H9 (cell line): ENCODE measurements around the gene PCSK6. TPM values are rescaled to one million over a fixed set of nuclear protein-coding genes. Genes with fewer than 3 reads are reported as not detected.

Experiments
- DNase-seq: peaks from one replicate; pipeline ENCODE4 v3.0.0-alpha.2; 2017
- H2AFZ ChIP-seq: one replicate; pipeline ENCODE4 v1.6.1; 2013; ENCODE audit warnings: mild to moderate bottlenecking, low read length, control low read depth, moderate library complexity
- H2AK5ac ChIP-seq: 2 replicates; pipeline ENCODE4 v1.6.1; 2013; ENCODE audit warnings: low read length, control low read depth, mixed read lengths; ENCODE audit not compliant: insufficient read length
- H2BK120ac ChIP-seq: one replicate; pipeline ENCODE4 v1.6.1; 2013; ENCODE audit warnings: low read depth, mild to moderate bottlenecking, low read length, control low read depth, inconsistent platforms; ENCODE audit not compliant: poor library complexity, severe bottlenecking
- H2BK12ac ChIP-seq: 2 replicates; pipeline ENCODE4 v1.6.1; 2013; ENCODE audit warnings: low read length, control low read depth, mixed read lengths, low read depth; ENCODE audit not compliant: insufficient read length
- H2BK15ac ChIP-seq: 2 replicates; pipeline ENCODE4 v1.6.1; 2013; ENCODE audit warnings: low read depth, low read length, control low read depth
- H2BK20ac ChIP-seq: one replicate; pipeline ENCODE4 v1.6.1; 2013; ENCODE audit warnings: low read depth, mild to moderate bottlenecking, low read length, control low read depth, inconsistent platforms; ENCODE audit not compliant: poor library complexity, severe bottlenecking
- H2BK5ac ChIP-seq: 2 replicates; pipeline ENCODE4 v1.6.1; 2013; ENCODE audit warnings: low read length, control low read depth, mixed read lengths; ENCODE audit not compliant: insufficient read length
- H3K14ac ChIP-seq: 2 replicates; pipeline ENCODE4 v1.6.1; 2013; ENCODE audit warnings: low read length, control low read depth; ENCODE audit not compliant: insufficient read depth
- H3K18ac ChIP-seq: 2 replicates; pipeline ENCODE4 v1.6.1; 2013; ENCODE audit warnings: low read depth, mild to moderate bottlenecking, mixed read lengths, low read length, control low read depth; ENCODE audit not compliant: insufficient read length
- H3K23ac ChIP-seq: 2 replicates; pipeline ENCODE4 v1.6.1; 2013; ENCODE audit warnings: low read length, control low read depth, mixed read lengths, low read depth; ENCODE audit not compliant: insufficient read length
- H3K23me2 ChIP-seq: 2 replicates; pipeline ENCODE4 v1.6.1; 2013; ENCODE audit warnings: low read depth, mild to moderate bottlenecking, mixed read lengths, low read length, control low read depth; ENCODE audit not compliant: insufficient read length, poor library complexity, severe bottlenecking
- H3K27ac ChIP-seq: 2 replicates; pipeline ENCODE4 v1.5.1; 2013; ENCODE audit warnings: low read length, control low read depth, mixed read lengths, low read depth; ENCODE audit not compliant: insufficient read length
- H3K27me3 ChIP-seq: 2 replicates; pipeline ENCODE4 v1.6.1; 2013; ENCODE audit warnings: low read length, control low read depth, inconsistent platforms; ENCODE audit not compliant: insufficient read depth
- H3K4ac ChIP-seq: 2 replicates; pipeline ENCODE4 v1.6.1; 2013; ENCODE audit warnings: low read depth, mild to moderate bottlenecking, control low read depth, inconsistent platforms, low read length, moderate library complexity
- H3K4me1 ChIP-seq: 2 replicates; pipeline ENCODE4 v1.6.1; 2013; ENCODE audit warnings: low read length, control low read depth, inconsistent platforms; ENCODE audit not compliant: insufficient read depth
- H3K4me2 ChIP-seq: 2 replicates; pipeline ENCODE4 v1.6.1; 2013; ENCODE audit warnings: low read length, control low read depth, mixed read lengths; ENCODE audit not compliant: insufficient read length, insufficient read depth
- H3K56ac ChIP-seq: 2 replicates; pipeline ENCODE4 v1.6.1; 2013; ENCODE audit warnings: low read depth, mild to moderate bottlenecking, mixed read lengths, low read length, control low read depth; ENCODE audit not compliant: insufficient read length
- H3K79me1 ChIP-seq: 2 replicates; pipeline ENCODE4 v1.6.1; 2013; ENCODE audit warnings: low read depth, mild to moderate bottlenecking, moderate library complexity, low read length, control low read depth, inconsistent platforms; ENCODE audit not compliant: insufficient read depth, poor library complexity, severe bottlenecking
- H3K79me2 ChIP-seq: 2 replicates; pipeline ENCODE4 v1.6.1; 2013; ENCODE audit warnings: low read length, control low read depth, inconsistent platforms; ENCODE audit not compliant: insufficient read depth
- H3K9ac ChIP-seq: 2 replicates; pipeline ENCODE4 v1.6.1; 2013; ENCODE audit warnings: low read length, control low read depth, mixed read lengths; ENCODE audit not compliant: insufficient read length; ENCODE audit errors: extremely low read depth
- H3K9me3 ChIP-seq: one replicate; pipeline ENCODE4 v1.6.1; 2013; ENCODE audit warnings: low read depth, low read length, inconsistent platforms; ENCODE audit not compliant: control insufficient read depth
- H3T11ph ChIP-seq: one replicate; pipeline ENCODE4 v1.6.1; 2013; ENCODE audit warnings: mild to moderate bottlenecking, low read length, control low read depth, inconsistent platforms
- H4K20me1 ChIP-seq: one replicate; pipeline ENCODE4 v1.6.1; 2013; ENCODE audit not compliant: control insufficient read depth, insufficient read length, insufficient read depth
- H4K5ac ChIP-seq: 2 replicates; pipeline ENCODE4 v1.6.1; 2013; ENCODE audit warnings: low read depth, mild to moderate bottlenecking, mixed read lengths, low read length, control low read depth; ENCODE audit not compliant: insufficient read length
- H4K8ac ChIP-seq: replicated peaks from 2 replicates; pipeline ENCODE4 v1.6.1; 2013; ENCODE audit warnings: low read length, control low read depth, mixed read lengths, low read depth; ENCODE audit not compliant: insufficient read length
- H4K91ac ChIP-seq: 2 replicates; pipeline ENCODE4 v1.6.1; 2013; ENCODE audit warnings: low read depth, mild to moderate bottlenecking, moderate library complexity, mixed read lengths, low read length, control low read depth; ENCODE audit not compliant: insufficient read length
- H3K27ac Mint-ChIP-seq, 3 experiments: 2 replicates in 2 of 3; 3 replicates in 1 of 3; pipeline ENCODE4 v1.8.0; 2020 to 2021; ENCODE audit warnings: mixed read lengths in 3 of 3, mild to moderate bottlenecking in 1 of 3, moderate library complexity in 1 of 3
- H3K27me3 Mint-ChIP-seq: 2 replicates; pipeline ENCODE4 v1.8.0; 2021; ENCODE audit warnings: low read depth, mild to moderate bottlenecking, moderate library complexity, mixed read lengths
- H3K36me3 Mint-ChIP-seq, 3 experiments: 2 replicates in 2 of 3; 3 replicates in 1 of 3; pipeline ENCODE4 v1.8.0; 2020 to 2021; ENCODE audit warnings: low read depth in 3 of 3, mixed read lengths in 3 of 3; ENCODE audit not compliant: insufficient read depth in 1 of 3
- H3K4me1 Mint-ChIP-seq, 2 experiments: 2 replicates each; pipeline ENCODE4 v1.8.0; 2020; ENCODE audit warnings: mixed read lengths in 2 of 2
- H3K4me3 Mint-ChIP-seq, 2 experiments: 2 replicates in 1 of 2; 3 replicates in 1 of 2; pipeline ENCODE4 v1.8.0; 2020 to 2021; ENCODE audit warnings: mild to moderate bottlenecking in 2 of 2, mixed read lengths in 2 of 2, moderate library complexity in 1 of 2
- H3K9me3 Mint-ChIP-seq, 2 experiments: 2 replicates in 1 of 2; 3 replicates in 1 of 2; pipeline ENCODE4 v1.8.0; 2020; ENCODE audit warnings: mild to moderate bottlenecking in 2 of 2, mixed read lengths in 2 of 2, moderate library complexity in 1 of 2
- CTCF ChIP-seq: fragments of 200-600 bp; sonication (generic); conservative IDR thresholded peaks from 3 replicates; pipeline ENCODE4 v1.8.0; 2021; ENCODE audit warnings: antibody characterized with exemption, mild to moderate bottlenecking
- WGBS: extraction: QIAGEN DNeasy Blood & Tissue Kit; methylation state at CpG from one replicate; pipeline ENCODE4 v1.1.7; 2013; ENCODE audit warnings: missing lambda C conversion rate, low lambda C conversion rate, mixed read lengths; ENCODE audit not compliant: insufficient read length; ENCODE audit errors: extremely low coverage; 5-methylcytosine and 5-hydroxymethylcytosine counted together
- total RNA-seq: library from RNA; stranded (reverse); gene quantifications from 2 replicates; pipeline ENCODE4 v1.2.1, GENCODE V29; 2021

The PCSK6 gene
- total RNA-seq, 1 experiment from 2014 or later = 4.0 TPM

- H3K4me1 ChIP-seq = no peaks in the 10 kb centered on the region
- Mint-ChIP-seq H3K9me3 (no peaks in the 10 kb centered on the region), H3K27me3 (peaks cover 36% of the 10 kb centered on the region), H3K4me1 (peaks cover 31 to 39% of the 10 kb centered on the region in 2 experiments), H3K4me3 (no peak overlapping the region), H3K27ac (no peak overlapping the region), H3K36me3 (no peaks in the 10 kb centered on the region)
- H3K79me1 ChIP-seq = no peaks in the 10 kb centered on the region
- no peak overlapping the region for H4K91ac ChIP-seq
- no peak overlapping the region for H3K4me2 ChIP-seq
- no CpG with 5 or more reads among the region's 11 CpGs for WGBS
- no peak overlapping the region for H2AK5ac ChIP-seq
- H3K79me2 ChIP-seq = no peaks in the 10 kb centered on the region
- no peaks in the 10 kb centered on the region for H3K23me2 ChIP-seq
- no peak overlapping the region for H2BK120ac ChIP-seq
- H3K27ac ChIP-seq = no peak overlapping the region
- no peak overlapping the region for H2BK20ac ChIP-seq
- H2BK12ac ChIP-seq = no peak overlapping the region
- H4K20me1 ChIP-seq = no peaks in the 10 kb centered on the region
- no peaks in the 10 kb centered on the region for H3K9me3 ChIP-seq
- no peak for TF ChIP-seq CTCF
- H3K14ac ChIP-seq = no peak overlapping the region; the same call in 1 of the 2 replicates
- H3K9ac ChIP-seq = no peak overlapping the region
- no peak overlapping the region for H3K23ac ChIP-seq
- H4K5ac ChIP-seq = no peak overlapping the region
- H2BK5ac ChIP-seq = no peak overlapping the region
- DNase-seq = no peak
- no peak overlapping the region for H4K8ac ChIP-seq
- no peak overlapping the region for H2AFZ ChIP-seq
- H2BK15ac ChIP-seq = no peak overlapping the region
- no peaks in the 10 kb centered on the region for H3K27me3 ChIP-seq
- H3K4ac ChIP-seq = no peak overlapping the region
- H3K56ac ChIP-seq = no peak overlapping the region
- no peak overlapping the region for H3T11ph ChIP-seq
- H3K18ac ChIP-seq = no peak overlapping the region
Measured at GRCh38 chr15:101499863-101500713, 10.6 kb upstream of the PCSK6 start.
